ENCODE results near the gene WNT10A. TPM values are rescaled to one million over a fixed set of nuclear protein-coding genes. Genes with fewer than 3 reads are reported as not detected.

The WNT10A gene
- total and polyA plus RNA-seq, 8 donors, result 4.3 to 6.7 TPM; not detected in 6

DNA sequence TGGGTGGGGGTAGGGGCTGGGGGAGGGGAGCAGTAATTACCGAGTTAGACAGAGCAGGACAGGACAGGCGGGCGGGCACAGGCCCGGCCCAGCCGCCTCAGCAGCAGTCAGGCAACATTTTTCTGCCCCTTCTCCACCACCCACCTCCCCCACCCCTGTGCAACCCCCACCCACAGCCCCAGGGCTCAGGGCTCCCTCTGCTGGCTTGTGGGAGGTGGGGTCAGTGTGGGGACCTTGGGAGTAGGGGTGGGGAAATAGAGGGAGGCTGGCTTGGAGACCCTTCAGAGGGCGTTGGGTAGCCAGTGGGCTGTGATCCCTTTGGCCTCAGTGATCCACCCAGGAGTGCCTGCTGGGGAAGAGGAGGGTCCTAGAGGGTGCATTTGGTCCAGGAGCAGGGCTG is 14.7 kb upstream of the WNT10A start:
- Histone ChIP-seq H3K4me1 (peaks cover 4 to 9% (median 5%) of the 10 kb centered on the region in 4 donors), H3K27ac (no peak overlapping the region), H3K36me3 (no peaks in the 10 kb centered on the region), H3K27me3 (peaks cover 4 to 100% (median 50%) of the 10 kb centered on the region in 3 donors), H3K9me3 (no peaks in the 10 kb centered on the region), H3K4me3 (no peak overlapping the region)
- TF ChIP-seq POLR2AphosphoS5 (IDR thresholded peaks at IDR 0.05) (no peak), POLR2A (IDR thresholded peaks at IDR 0.05) (no peak), EP300 (IDR thresholded peaks at IDR 0.05) (no peak)
- TF ChIP-seq, protein P1, sequence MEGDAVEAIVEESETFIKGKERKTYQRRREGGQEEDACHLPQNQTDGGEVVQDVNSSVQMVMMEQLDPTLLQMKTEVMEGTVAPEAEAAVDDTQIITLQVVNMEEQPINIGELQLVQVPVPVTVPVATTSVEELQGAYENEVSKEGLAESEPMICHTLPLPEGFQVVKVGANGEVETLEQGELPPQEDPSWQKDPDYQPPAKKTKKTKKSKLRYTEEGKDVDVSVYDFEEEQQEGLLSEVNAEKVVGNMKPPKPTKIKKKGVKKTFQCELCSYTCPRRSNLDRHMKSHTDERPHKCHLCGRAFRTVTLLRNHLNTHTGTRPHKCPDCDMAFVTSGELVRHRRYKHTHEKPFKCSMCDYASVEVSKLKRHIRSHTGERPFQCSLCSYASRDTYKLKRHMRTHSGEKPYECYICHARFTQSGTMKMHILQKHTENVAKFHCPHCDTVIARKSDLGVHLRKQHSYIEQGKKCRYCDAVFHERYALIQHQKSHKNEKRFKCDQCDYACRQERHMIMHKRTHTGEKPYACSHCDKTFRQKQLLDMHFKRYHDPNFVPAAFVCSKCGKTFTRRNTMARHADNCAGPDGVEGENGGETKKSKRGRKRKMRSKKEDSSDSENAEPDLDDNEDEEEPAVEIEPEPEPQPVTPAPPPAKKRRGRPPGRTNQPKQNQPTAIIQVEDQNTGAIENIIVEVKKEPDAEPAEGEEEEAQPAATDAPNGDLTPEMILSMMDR (IDR thresholded peaks at IDR 0.05), result no peak
- WGBS, 5 donors, result 53 to 70% (median 64%) methylated on average over 4 to 6 of the region's 6 CpGs
- no peak for DNase-seq
- intact Hi-C loops (cut with DNase I; ENCODE audit: low total_unique reads), result no loop called here

- H3K27ac ChIP-seq, result no peak overlapping the region
- peak in 1 of 2 donors; percentile 48 for DNase-seq
- no peak overlapping the region for H3K4me3 ChIP-seq
- peaks cover 8 to 22% (median 19%) of the 10 kb centered on the region in 4 donors for H3K4me1 ChIP-seq
- H3K9me3 ChIP-seq, result no peaks in the 10 kb centered on the region
- peaks cover 17 to 100% (median 50%) of the 10 kb centered on the region in 3 donors for H3K27me3 ChIP-seq
- 30 to 52% (median 44%) methylated on average over 6 of the region's 6 CpGs for WGBS, 5 donors
- intact Hi-C loops (cut with DNase I; ENCODE audit: low total_unique reads), result no loop called here
- TF ChIP-seq, protein P1 (IDR thresholded peaks at IDR 0.05), result no peak
- TF ChIP-seq EP300 (IDR thresholded peaks at IDR 0.05) (no peak), POLR2A (IDR thresholded peaks at IDR 0.05) (no peak), POLR2AphosphoS5 (IDR thresholded peaks at IDR 0.05) (no peak)
- H3K36me3 ChIP-seq, result no peaks in the 10 kb centered on the region
Observed at GRCh38 chr2:218867900-218868299, 12.8 kb upstream of the WNT10A start.

DNA sequence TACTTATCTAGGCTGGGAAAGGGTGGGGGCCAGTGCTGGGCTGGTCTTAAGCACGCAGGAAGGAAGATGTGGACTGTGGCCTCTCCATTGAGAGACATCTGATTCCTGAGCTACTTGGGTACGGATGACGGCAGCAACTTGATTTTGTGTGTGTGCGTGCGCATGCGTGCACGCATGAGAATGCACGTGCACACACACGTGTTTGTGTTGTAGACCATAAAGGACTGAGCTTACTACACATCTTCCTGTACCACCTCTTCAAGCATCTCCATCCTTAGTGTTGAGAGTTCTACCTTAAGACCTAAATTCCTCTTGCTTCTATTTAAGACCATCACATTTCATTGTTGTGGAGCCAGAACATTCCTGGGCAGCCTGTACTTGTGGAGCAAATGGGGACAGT is 11.6 kb upstream of the WNT10A start:
- Histone ChIP-seq H3K4me1 (peaks cover 15 to 33% (median 29%) of the 10 kb centered on the region in 4 donors), H3K27me3 (peaks cover 27 to 100% (median 55%) of the 10 kb centered on the region in 3 donors), H3K4me3 (no peak overlapping the region), H3K36me3 (no peaks in the 10 kb centered on the region), H3K27ac (no peak overlapping the region), H3K9me3 (no peaks in the 10 kb centered on the region)
- DNase-seq, result no peak
- WGBS, 5 donors, result 79 to 91% (median 84%) methylated on average over 9 of the region's 9 CpGs
- TF ChIP-seq EP300 (IDR thresholded peaks at IDR 0.05) (no peak), POLR2A (IDR thresholded peaks at IDR 0.05) (no peak), POLR2AphosphoS5 (IDR thresholded peaks at IDR 0.05) (no peak)
- TF ChIP-seq, protein P1 (IDR thresholded peaks at IDR 0.05), result no peak
- intact Hi-C loops (cut with DNase I; ENCODE audit: low total_unique reads), result no loop called here

DNA sequence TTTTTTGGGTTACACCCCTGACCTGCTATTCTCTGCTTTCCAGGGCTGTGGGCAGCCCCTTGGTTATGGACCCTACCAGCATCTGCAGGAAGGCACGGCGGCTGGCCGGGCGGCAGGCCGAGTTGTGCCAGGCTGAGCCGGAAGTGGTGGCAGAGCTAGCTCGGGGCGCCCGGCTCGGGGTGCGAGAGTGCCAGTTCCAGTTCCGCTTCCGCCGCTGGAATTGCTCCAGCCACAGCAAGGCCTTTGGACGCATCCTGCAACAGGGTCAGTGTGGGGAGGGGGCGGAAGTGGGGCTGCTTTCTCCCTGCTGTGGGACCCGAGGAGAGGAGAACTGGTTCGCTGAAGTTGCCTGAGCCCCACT is 9.7 kb upstream of the WNT10A start:
- WGBS, 5 donors, result 2 to 12% (median 7%) methylated on average over 12 to 18 of the region's 18 CpGs
- intact Hi-C loops (cut with DNase I; ENCODE audit: low total_unique reads), result no loop called here
- peaks cover 15 to 33% (median 29%) of the 10 kb centered on the region in 4 donors for H3K4me1 ChIP-seq
- H3K27ac ChIP-seq, result no peak overlapping the region
- peak overlapping the region; percentile 9 to 52 (median 25) for H3K4me3 ChIP-seq
- no peaks in the 10 kb centered on the region for H3K9me3 ChIP-seq
- peaks cover 36 to 100% (median 51%) of the 10 kb centered on the region in 3 donors for H3K27me3 ChIP-seq
- peak in 1 of 2 donors; percentile 27 for DNase-seq
- no peak for TF ChIP-seq POLR2A (IDR thresholded peaks at IDR 0.05)
- TF ChIP-seq, protein P1 (IDR thresholded peaks at IDR 0.05), result no peak
- TF ChIP-seq EP300 (IDR thresholded peaks at IDR 0.05), result no peak
- no peak for TF ChIP-seq POLR2AphosphoS5 (IDR thresholded peaks at IDR 0.05)
- no peaks in the 10 kb centered on the region for H3K36me3 ChIP-seq

Measured in stomach (tissue), 9 donors.